Prostate gland (tissue), 2 donors: ENCODE measurements around the gene GLCE. TPM values are rescaled to one million over a fixed set of nuclear protein-coding genes. Genes with fewer than 3 reads are reported as not detected.

ENCODE experiments used
- DNase-seq: peaks from one replicate; pipeline ENCODE4 v3.0.0-alpha.2; 2019; ENCODE audit warnings: low spot score
- H3K27ac ChIP-seq, 2 donors: fragments of 200-600 bp; sonication (generic); 2 replicates each; pipeline ENCODE4 v1.5.1; 2017 to 2019
- H3K27me3 ChIP-seq: fragments of 200-600 bp; sonication (generic); replicated peaks from 2 replicates; pipeline ENCODE4 v1.5.1; 2019; ENCODE audit not compliant: insufficient read depth
- H3K36me3 ChIP-seq, 2 donors: fragments of 200-600 bp; sonication (generic); 1 replicate in 1 of 2; 2 replicates in 1 of 2; pipeline versions ENCODE4 v1.5.1 to v1.8.1; 2017 to 2019
- H3K4me1 ChIP-seq: fragments of 200-600 bp; sonication (generic); replicated peaks from 2 replicates; pipeline ENCODE4 v1.5.1; 2019
- H3K4me3 ChIP-seq, 2 donors: fragments of 200-600 bp; sonication (generic); 2 replicates each; pipeline ENCODE4 v1.5.1; 2017 to 2019
- H3K9me3 ChIP-seq: fragments of 200-600 bp; sonication (generic); 2 replicates; pipeline ENCODE4 v1.5.1; 2017
- POLR2A ChIP-seq: fragments of 450-650 bp; IDR thresholded peaks from one replicate; pipeline ENCODE4 v1.6.1; 2016; ENCODE audit warnings: antibody characterized with exemption, mild to moderate bottlenecking
- POLR2AphosphoS5 ChIP-seq: sonication (generic); formaldehyde crosslinking; IDR thresholded peaks from one replicate; pipeline ENCODE4 v1.6.1; 2017; ENCODE audit warnings: antibody characterized with exemption
- WGBS: methylation state at CpG from one replicate; pipeline ENCODE4 v1.1.5; 2018; 5-methylcytosine and 5-hydroxymethylcytosine counted together
- intact Hi-C: fragments of 100-400 bp; cut with DNase I; formaldehyde crosslinking; loops from one replicate; pipeline ENCODE4 v1.14.2; 2022
- total RNA-seq, 2 donors: library from RNA; depleted of rRNA; stranded (reverse); fragments of >200 nt; gene quantifications; one replicate each; pipeline ENCODE4 v1.1.0, GENCODE V29; 2016
- TF ChIP-seq, protein P1 (sequence below), 4 experiments: fragments of 200-600 bp in 2 of 4; fragments of 450-650 bp in 2 of 4; sonication (generic) in 2 of 4; IDR thresholded peaks; 1 replicate in 3 of 4; 2 replicates in 1 of 4; pipeline ENCODE4 v1.5.1; 2016 to 2019; ENCODE audit warnings: antibody characterized with exemption in 4 of 4, mild to moderate bottlenecking in 2 of 4, moderate library complexity in 2 of 4

The GLCE gene
- total RNA-seq, 2 donors from 2014 or later = 17.4 TPM

DNA sequence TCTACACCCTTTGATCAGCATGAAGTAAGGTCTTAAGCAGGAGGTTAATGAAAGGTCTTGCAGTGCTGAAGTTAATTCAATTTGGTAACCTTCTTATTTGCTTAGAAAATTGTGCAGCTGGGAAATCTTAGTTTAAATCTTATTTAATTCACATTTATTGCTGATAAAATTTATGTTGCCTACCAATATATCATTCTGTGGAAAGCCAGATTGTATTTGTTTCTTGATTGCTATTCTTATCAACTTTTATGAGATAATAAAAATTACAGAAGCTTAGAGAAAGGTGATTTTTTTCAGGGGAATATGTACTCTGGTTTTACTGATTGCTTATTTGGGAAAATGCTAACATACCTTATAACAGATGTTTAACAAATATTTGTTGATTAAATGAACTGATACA is 74.2 kb downstream of the GLCE start:
- Histone ChIP-seq H3K4me3 (no peak overlapping the region), H3K27me3 (no peaks in the 10 kb centered on the region), H3K27ac (no peak overlapping the region), H3K4me1 (no peaks in the 10 kb centered on the region), H3K9me3 (no peaks in the 10 kb centered on the region), H3K36me3 (no peaks in the 10 kb centered on the region)
- intact Hi-C loops = no loop called here
- DNase-seq = no peak
- no peak for TF ChIP-seq POLR2A
- no peak for TF ChIP-seq POLR2AphosphoS5
- TF ChIP-seq, protein P1, sequence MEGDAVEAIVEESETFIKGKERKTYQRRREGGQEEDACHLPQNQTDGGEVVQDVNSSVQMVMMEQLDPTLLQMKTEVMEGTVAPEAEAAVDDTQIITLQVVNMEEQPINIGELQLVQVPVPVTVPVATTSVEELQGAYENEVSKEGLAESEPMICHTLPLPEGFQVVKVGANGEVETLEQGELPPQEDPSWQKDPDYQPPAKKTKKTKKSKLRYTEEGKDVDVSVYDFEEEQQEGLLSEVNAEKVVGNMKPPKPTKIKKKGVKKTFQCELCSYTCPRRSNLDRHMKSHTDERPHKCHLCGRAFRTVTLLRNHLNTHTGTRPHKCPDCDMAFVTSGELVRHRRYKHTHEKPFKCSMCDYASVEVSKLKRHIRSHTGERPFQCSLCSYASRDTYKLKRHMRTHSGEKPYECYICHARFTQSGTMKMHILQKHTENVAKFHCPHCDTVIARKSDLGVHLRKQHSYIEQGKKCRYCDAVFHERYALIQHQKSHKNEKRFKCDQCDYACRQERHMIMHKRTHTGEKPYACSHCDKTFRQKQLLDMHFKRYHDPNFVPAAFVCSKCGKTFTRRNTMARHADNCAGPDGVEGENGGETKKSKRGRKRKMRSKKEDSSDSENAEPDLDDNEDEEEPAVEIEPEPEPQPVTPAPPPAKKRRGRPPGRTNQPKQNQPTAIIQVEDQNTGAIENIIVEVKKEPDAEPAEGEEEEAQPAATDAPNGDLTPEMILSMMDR (IDR thresholded peaks at IDR 0.05) = no peak

DNA sequence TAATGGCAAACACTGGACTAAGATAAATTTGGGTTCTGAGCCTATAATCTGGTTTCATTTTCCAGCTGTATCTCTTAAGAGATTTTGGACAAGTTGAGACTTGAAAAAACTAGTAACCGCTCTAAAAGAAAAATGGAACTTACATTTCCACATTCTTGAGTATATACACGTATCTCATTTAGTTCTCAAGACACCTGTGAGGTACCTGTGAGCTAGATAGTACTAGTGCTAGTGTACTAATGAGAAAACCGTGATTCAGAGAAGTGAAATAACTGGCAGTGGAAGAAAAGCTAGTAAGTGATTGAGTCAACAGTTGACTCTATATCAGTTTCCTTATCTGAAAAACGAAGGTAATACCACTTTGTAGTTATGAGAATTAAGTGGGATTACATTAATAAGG is 76.1 kb downstream of the GLCE start:
- TF ChIP-seq POLR2AphosphoS5 (no peak), POLR2A (no peak)
- TF ChIP-seq, protein P1 (IDR thresholded peaks at IDR 0.05) = no peak
- H3K4me3 ChIP-seq = no peak overlapping the region
- no peaks in the 10 kb centered on the region for H3K27me3 ChIP-seq
- 90% methylated on average over 4 of the region's 4 CpGs for WGBS
- intact Hi-C loops = no loop called here
- no peak for DNase-seq
- no peaks in the 10 kb centered on the region for H3K4me1 ChIP-seq
- H3K36me3 ChIP-seq = no peaks in the 10 kb centered on the region
- no peaks in the 10 kb centered on the region for H3K9me3 ChIP-seq
- H3K27ac ChIP-seq = no peak overlapping the region

DNA sequence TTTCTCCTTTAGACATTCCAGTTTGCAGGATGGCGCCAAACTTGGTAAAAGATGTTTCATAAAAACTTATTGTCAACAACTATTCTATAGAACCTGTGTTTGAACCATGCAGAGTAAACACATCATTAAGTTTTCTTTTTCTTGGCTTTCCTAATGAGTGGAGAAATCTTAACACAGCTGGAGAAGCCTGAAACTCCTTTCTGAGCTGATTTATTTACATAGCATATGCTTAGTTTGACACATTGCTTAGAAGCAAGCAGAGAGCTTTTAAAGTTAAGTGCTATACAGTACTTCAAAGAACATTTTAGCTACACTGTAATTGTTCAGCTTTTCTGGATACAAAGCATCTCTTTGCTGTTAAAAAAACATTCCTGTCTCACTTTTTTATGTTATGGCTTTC is 77.3 kb downstream of the GLCE start:
- no peaks in the 10 kb centered on the region for H3K4me1 ChIP-seq
- no peaks in the 10 kb centered on the region for H3K9me3 ChIP-seq
- TF ChIP-seq POLR2AphosphoS5 (no peak), POLR2A (no peak)
- TF ChIP-seq, protein P1 (IDR thresholded peaks at IDR 0.05) = no peak
- DNase-seq = no peak
- H3K36me3 ChIP-seq = no peaks in the 10 kb centered on the region
- H3K4me3 ChIP-seq = no peak overlapping the region
- no peak overlapping the region for H3K27ac ChIP-seq
- H3K27me3 ChIP-seq = no peaks in the 10 kb centered on the region
- intact Hi-C loops = no loop called here
- WGBS = 84% methylated on average over 1 of the region's 1 CpG

DNA sequence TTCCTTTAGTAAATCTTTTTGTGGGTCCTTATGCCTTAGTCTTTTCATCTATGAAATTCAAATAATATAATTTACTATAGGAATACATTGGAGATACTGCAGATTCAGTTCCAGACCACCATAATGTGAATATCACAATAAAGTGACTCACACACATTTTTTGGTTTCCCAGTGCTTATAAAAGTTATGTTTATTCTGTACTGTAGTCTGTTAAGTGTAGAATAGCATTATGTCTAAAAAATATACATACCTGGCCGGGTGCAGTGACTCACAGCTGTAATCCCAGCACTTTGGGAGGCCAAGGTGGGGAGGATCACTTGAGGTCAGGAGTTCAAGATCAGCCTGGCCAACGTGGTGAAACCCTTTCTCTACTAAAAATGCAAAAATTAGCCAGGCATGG is 84.4 kb downstream of the GLCE start:
- Histone ChIP-seq H3K27ac (no peak overlapping the region), H3K9me3 (no peaks in the 10 kb centered on the region), H3K4me1 (no peaks in the 10 kb centered on the region), H3K4me3 (no peak overlapping the region), H3K36me3 (no peaks in the 10 kb centered on the region), H3K27me3 (no peaks in the 10 kb centered on the region)
- 26% methylated on average over 2 of the region's 2 CpGs for WGBS
- TF ChIP-seq POLR2AphosphoS5 = no peak
- no peak for TF ChIP-seq POLR2A
- TF ChIP-seq, protein P1 (IDR thresholded peaks at IDR 0.05) = no peak
- no peak for DNase-seq
- intact Hi-C loops = no loop called here

DNA sequence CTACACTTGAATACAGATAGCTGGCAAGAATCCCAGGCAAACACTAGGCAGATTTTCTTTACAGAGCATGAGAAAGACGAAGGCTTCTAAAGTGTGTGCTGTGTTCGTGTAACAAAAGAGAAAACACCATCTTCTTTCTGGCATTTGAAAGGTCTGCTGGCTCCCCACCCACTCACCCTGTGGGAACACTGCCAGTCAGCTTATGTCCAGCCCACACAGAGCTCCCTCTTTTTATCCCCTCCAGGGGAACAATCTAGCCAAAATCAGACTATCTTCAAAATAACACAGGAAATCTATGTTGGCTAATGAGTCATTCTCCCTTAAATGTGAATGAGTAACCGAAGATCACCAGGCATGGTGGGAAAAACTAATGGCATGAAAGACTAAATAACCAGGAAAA is 92.7 kb downstream of the GLCE start:
- WGBS = 24% methylated on average over 3 of the region's 3 CpGs

More for the DNA sequence above, 92.7 kb downstream of the GLCE start:
- TF ChIP-seq POLR2AphosphoS5 (no peak), POLR2A (no peak)
- TF ChIP-seq, protein P1 (IDR thresholded peaks at IDR 0.05) = no peak
- Histone ChIP-seq H3K27ac (no peak overlapping the region), H3K9me3 (no peaks in the 10 kb centered on the region), H3K36me3 (no peaks in the 10 kb centered on the region), H3K4me1 (no peaks in the 10 kb centered on the region), H3K27me3 (no peaks in the 10 kb centered on the region), H3K4me3 (no peak overlapping the region)
- intact Hi-C loops = no loop called here
- no peak for DNase-seq
